Measurements from ENCODE around the gene NUP188. TPM values are rescaled to one million over a fixed set of nuclear protein-coding genes. Genes with fewer than 3 reads are reported as not detected.

The NUP188 gene
- total RNA-seq, 4 donors from 2014 or later, result 21.1 to 62.9 (median 28.6) TPM

GRCh38 chr9:129027685-129028191 lies 80.2 kb downstream of the NUP188 start:
- TF ChIP-seq CTCF (IDR thresholded peaks at IDR 0.05; ENCODE audit: low read depth), result no peak

- no peak for TF ChIP-seq CTCF (IDR thresholded peaks at IDR 0.05; ENCODE audit: low read depth)
Measured at GRCh38 chr9:129028192-129028966, 80.9 kb downstream of the NUP188 start, which contains the start of gene SH3GLB2. SH3GLB2 (minus strand) TSS chr9:129028331; CDS start chr9:129028154, 177 bp downstream.

GRCh38 chr9:129030191-129030590 lies 82.7 kb downstream of the NUP188 start:
- no peak for TF ChIP-seq CTCF (IDR thresholded peaks at IDR 0.05; ENCODE audit: low read depth)

GRCh38 chr9:129031514-129031913 lies 84.0 kb downstream of the NUP188 start:
- no peak for TF ChIP-seq CTCF (IDR thresholded peaks at IDR 0.05; ENCODE audit: low read depth)

GRCh38 chr9:129032541-129033159 lies 85.2 kb downstream of the NUP188 start:
- no peak for TF ChIP-seq CTCF (IDR thresholded peaks at IDR 0.05; ENCODE audit: low read depth)

GRCh38 chr9:129033216-129033615 lies 85.7 kb downstream of the NUP188 start:
- TF ChIP-seq CTCF (IDR thresholded peaks at IDR 0.05; ENCODE audit: low read depth), result no peak

- no peak for TF ChIP-seq CTCF (IDR thresholded peaks at IDR 0.05; ENCODE audit: low read depth)
Measured at GRCh38 chr9:129036241-129036922, 88.9 kb downstream of the NUP188 start, which contains the start of gene MIGA2. MIGA2 (plus strand) TSS chr9:129036626; CDS start chr9:129040595, 3,969 bp downstream.

Measured in subcutaneous adipose tissue (tissue), 4 donors.